ENCODE results near the gene MYO15A. TPM values are rescaled to one million over a fixed set of nuclear protein-coding genes. Genes with fewer than 3 reads are reported as not detected.

The MYO15A gene
- total RNA-seq, 2 donors from 2014 or later = 0.65 to 1.4 TPM

DNA sequence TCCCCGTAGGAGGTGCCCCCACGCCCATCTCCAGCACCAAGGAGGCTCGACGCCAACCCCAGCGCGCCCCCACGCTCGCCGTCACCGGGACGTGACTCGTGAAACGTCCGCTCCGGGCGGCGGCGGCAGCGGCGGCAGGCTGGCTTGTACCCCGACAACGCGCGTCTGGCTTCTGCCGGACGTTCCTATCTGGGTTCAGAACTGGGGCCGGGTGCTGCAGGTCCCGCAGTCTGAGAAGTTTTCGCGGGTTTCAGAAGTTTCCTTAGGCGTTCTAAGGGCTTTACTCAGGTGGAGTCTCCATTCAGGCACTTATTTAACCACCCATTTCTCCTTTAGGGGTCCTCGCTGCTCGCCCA lies 74.4 kb downstream of the MYO15A start:
- H3K4me1 Mint-ChIP-seq = peaks cover 34% of the 10 kb centered on the region
- ATAC-seq = peak; percentile 44
- H3K4me3 Mint-ChIP-seq = peak overlapping the region; percentile 94
- H3K36me3 Mint-ChIP-seq (ENCODE audit: low read depth) = peaks cover 2% of the 10 kb centered on the region
- H3K27ac Mint-ChIP-seq = peak overlapping the region; percentile 96
- DNase-seq = peak; percentile 64 to 74 (median 72)
- no peaks in the 10 kb centered on the region for H3K27me3 Mint-ChIP-seq
- H3K9me3 ChIP-seq (ENCODE audit: control insufficient read depth, low read length, poor library complexity, severe bottlenecking) = no peaks in the 10 kb centered on the region

DNA sequence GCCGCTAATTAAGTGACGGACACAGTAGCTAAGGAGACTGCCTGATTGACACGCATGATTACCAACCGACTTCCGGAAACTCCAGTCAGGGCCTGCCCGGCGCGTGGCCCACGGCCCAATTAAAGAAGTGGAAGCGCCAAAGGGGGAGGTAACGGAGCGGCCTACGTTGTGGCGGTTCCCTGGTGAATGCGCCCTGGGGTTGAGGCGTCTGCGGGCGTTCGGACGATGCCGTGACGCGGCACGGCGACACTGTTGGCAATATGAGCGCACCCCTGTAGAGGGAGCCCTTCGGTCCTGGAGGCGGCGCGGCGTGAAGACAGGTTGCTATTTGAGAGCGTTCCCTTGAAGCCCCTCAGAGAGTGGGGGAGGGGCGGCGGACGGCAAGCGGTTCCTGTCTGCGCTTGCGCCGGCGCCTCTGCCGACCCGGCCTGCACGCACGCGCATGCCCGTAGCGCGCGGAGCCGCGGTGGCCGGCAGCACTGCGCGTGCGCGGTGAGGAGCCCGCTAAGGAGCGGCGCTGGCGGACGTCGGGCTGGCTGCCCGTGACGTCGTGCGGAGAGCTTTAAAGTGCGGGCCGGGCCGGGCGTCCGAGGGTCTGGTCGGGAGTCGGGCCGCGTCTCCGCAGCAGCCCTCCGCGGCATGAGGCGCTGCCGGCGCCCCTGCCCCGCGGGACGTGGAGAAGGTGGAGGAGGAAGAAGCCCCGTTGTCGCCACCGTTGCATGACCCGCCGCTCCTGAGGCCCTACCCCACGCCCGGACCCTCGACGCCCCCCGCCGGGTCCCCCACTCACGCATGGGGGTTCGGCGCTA lies 75.0 kb downstream of the MYO15A start, which contains the start of gene ALKBH5:
Gene ALKBH5, plus strand, starts transcription at position 495 of the 809 bp plus-strand sequence. CDS start 416 bp downstream, outside the sequence.
- no peaks in the 10 kb centered on the region for H3K9me3 ChIP-seq (ENCODE audit: control insufficient read depth, low read length, poor library complexity, severe bottlenecking)
- DNase-seq (peak; percentile 96 to 98 (median 97)), ATAC-seq (peak; percentile 84)
- no peaks in the 10 kb centered on the region for H3K27me3 Mint-ChIP-seq
- peaks cover 40% of the 10 kb centered on the region for H3K4me1 Mint-ChIP-seq
- H3K36me3 Mint-ChIP-seq (ENCODE audit: low read depth) = peaks cover 2% of the 10 kb centered on the region
- H3K4me3 Mint-ChIP-seq = peak within 1 kb of the TSS; percentile 94
- peak within 1 kb of the TSS; percentile 96 for H3K27ac Mint-ChIP-seq

- Mint-ChIP-seq H3K27ac (peak overlapping the region; percentile 96), H3K36me3 (ENCODE audit: low read depth) (peaks cover 2% of the 10 kb centered on the region), H3K4me3 (peak overlapping the region; percentile 94), H3K4me1 (peaks cover 41% of the 10 kb centered on the region), H3K27me3 (no peaks in the 10 kb centered on the region)
- peak; percentile 61 to 67 (median 63) for DNase-seq
- no peaks in the 10 kb centered on the region for H3K9me3 ChIP-seq (ENCODE audit: control insufficient read depth, low read length, poor library complexity, severe bottlenecking)
- ATAC-seq = peak; percentile 29
These were observed 75.8 kb downstream of the MYO15A start for GRCh38 chr17:18184143-18185031.

GRCh38 chr17:18185391-18185790 lies 76.8 kb downstream of the MYO15A start:
- ATAC-seq (no peak), DNase-seq (no peak)
- H3K9me3 ChIP-seq (ENCODE audit: control insufficient read depth, low read length, poor library complexity, severe bottlenecking) = no peaks in the 10 kb centered on the region
- Mint-ChIP-seq H3K27ac (peak overlapping the region; percentile 96), H3K36me3 (ENCODE audit: low read depth) (peaks cover 2% of the 10 kb centered on the region), H3K27me3 (no peaks in the 10 kb centered on the region), H3K4me3 (peak overlapping the region; percentile 94), H3K4me1 (peaks cover 46% of the 10 kb centered on the region)

DNA sequence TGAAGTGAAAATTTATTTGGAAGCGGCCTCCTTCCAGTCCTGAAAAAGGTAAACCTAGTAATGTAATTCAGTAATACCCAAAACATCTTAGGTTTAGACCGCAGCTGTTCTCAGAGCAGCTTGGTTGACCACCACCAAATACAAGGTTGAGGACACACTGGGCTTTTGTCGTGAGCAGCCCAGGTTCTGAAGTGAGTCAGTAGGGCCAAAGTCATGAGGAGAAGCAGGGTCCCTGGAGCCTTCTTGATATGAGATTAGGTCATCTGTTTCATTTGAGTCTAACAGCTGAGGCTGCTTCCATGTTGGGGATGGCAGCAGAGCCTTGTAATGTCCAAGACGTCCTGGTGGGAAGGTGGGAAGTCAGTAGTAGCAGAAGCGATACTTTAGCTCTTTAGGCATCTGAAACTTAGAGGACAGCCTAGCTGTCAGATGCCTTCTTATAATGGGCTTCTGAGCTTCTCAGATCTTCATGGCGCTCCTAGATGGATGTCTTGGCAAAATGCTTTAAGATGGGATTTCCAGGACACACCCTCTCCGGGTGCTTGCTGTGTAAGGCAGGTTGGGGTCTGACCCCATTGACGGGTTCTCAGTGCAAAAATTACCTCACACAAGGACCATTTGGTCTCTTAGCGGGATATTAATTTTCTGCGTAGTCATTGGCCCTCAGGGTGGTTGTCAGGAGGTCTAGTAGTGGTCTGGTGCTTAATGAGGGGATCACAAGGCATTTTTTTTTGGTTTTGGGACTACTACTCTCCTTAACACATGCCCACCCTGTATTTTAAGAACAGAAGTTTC lies 77.5 kb downstream of the MYO15A start:
- Mint-ChIP-seq H3K36me3 (ENCODE audit: low read depth) (peaks cover 2% of the 10 kb centered on the region), H3K27me3 (no peaks in the 10 kb centered on the region), H3K27ac (peak overlapping the region; percentile 96), H3K4me3 (peak overlapping the region; percentile 94), H3K4me1 (peaks cover 51% of the 10 kb centered on the region)
- DNase-seq (no peak), ATAC-seq (no peak)
- H3K9me3 ChIP-seq (ENCODE audit: control insufficient read depth, low read length, poor library complexity, severe bottlenecking) = no peaks in the 10 kb centered on the region

GRCh38 chr17:18186627-18186982 lies 78.0 kb downstream of the MYO15A start:
- peaks cover 2% of the 10 kb centered on the region for H3K36me3 Mint-ChIP-seq (ENCODE audit: low read depth)
- H3K9me3 ChIP-seq (ENCODE audit: control insufficient read depth, low read length, poor library complexity, severe bottlenecking) = no peaks in the 10 kb centered on the region
- H3K27ac Mint-ChIP-seq = peak overlapping the region; percentile 96
- no peaks in the 10 kb centered on the region for H3K27me3 Mint-ChIP-seq
- H3K4me3 Mint-ChIP-seq = peak overlapping the region; percentile 94
- H3K4me1 Mint-ChIP-seq = peaks cover 57% of the 10 kb centered on the region
- no peak for ATAC-seq
- no peak for DNase-seq

- DNase-seq = no peak
- H3K4me3 Mint-ChIP-seq = peak overlapping the region; percentile 94
- H3K9me3 ChIP-seq (ENCODE audit: control insufficient read depth, low read length, poor library complexity, severe bottlenecking) = no peaks in the 10 kb centered on the region
- no peak for ATAC-seq
- peaks cover 2% of the 10 kb centered on the region for H3K36me3 Mint-ChIP-seq (ENCODE audit: low read depth)
- peaks cover 54% of the 10 kb centered on the region for H3K4me1 Mint-ChIP-seq
- H3K27ac Mint-ChIP-seq = peak overlapping the region; percentile 96
- H3K27me3 Mint-ChIP-seq = no peaks in the 10 kb centered on the region
These were observed 78.7 kb downstream of the MYO15A start for GRCh38 chr17:18187226-18187625.

- no peak for ATAC-seq
- peak overlapping the region; percentile 94 for H3K4me3 Mint-ChIP-seq
- H3K27me3 Mint-ChIP-seq = no peaks in the 10 kb centered on the region
- no peaks in the 10 kb centered on the region for H3K9me3 ChIP-seq (ENCODE audit: control insufficient read depth, low read length, poor library complexity, severe bottlenecking)
- peaks cover 2% of the 10 kb centered on the region for H3K36me3 Mint-ChIP-seq (ENCODE audit: low read depth)
- H3K4me1 Mint-ChIP-seq = peaks cover 47% of the 10 kb centered on the region
- peak overlapping the region; percentile 96 for H3K27ac Mint-ChIP-seq
- DNase-seq = no peak
These were observed 79.5 kb downstream of the MYO15A start for GRCh38 chr17:18187821-18188761.

DNA sequence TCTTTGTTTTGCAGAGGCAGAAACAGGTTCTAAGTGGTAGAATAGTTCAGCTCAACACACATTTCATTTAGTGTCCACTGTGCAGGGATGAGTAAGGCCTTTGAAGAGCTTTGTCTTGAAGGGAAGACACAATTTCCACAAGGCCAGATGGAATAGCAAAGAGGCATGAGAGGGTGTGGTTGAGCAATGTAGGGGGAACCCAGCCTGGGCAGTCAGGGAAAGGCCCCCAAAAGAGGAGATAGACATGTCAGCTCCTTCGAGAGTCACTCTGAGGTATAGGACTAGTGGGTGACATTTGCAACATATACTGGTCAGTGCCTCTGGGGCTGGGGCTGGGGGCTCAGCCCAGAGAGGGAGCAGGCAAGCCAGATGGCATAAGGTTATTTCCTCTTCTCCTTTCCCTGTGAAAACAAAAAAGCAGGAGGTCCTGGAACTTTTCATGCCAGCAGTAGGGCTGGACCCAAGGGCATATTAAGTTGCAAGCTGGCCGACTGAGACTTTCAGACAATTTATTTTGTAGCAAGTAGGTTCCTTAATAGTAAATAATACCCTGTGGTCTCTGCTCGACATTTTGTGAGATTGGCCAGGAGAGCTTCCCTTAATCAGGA lies 82.2 kb downstream of the MYO15A start:
- DNase-seq (no peak), ATAC-seq (no peak)
- Mint-ChIP-seq H3K4me1 (peaks cover 54% of the 10 kb centered on the region), H3K27me3 (no peaks in the 10 kb centered on the region), H3K27ac (peak overlapping the region; percentile 53), H3K4me3 (peak overlapping the region; percentile 36), H3K36me3 (ENCODE audit: low read depth) (peaks cover 2% of the 10 kb centered on the region)
- no peaks in the 10 kb centered on the region for H3K9me3 ChIP-seq (ENCODE audit: control insufficient read depth, low read length, poor library complexity, severe bottlenecking)

- Mint-ChIP-seq H3K36me3 (ENCODE audit: low read depth) (peaks cover 2% of the 10 kb centered on the region), H3K27ac (no peak overlapping the region), H3K4me3 (peak overlapping the region; percentile 7), H3K27me3 (no peaks in the 10 kb centered on the region), H3K4me1 (peaks cover 53% of the 10 kb centered on the region)
- H3K9me3 ChIP-seq (ENCODE audit: control insufficient read depth, low read length, poor library complexity, severe bottlenecking) = no peaks in the 10 kb centered on the region
- ATAC-seq = no peak
- DNase-seq = no peak
These were observed 82.7 kb downstream of the MYO15A start for GRCh38 chr17:18191236-18191667.

- Mint-ChIP-seq H3K27ac (no peak overlapping the region), H3K4me1 (peaks cover 48% of the 10 kb centered on the region), H3K4me3 (no peak overlapping the region), H3K36me3 (ENCODE audit: low read depth) (peaks cover 2% of the 10 kb centered on the region), H3K27me3 (no peaks in the 10 kb centered on the region)
- H3K9me3 ChIP-seq (ENCODE audit: control insufficient read depth, low read length, poor library complexity, severe bottlenecking) = no peaks in the 10 kb centered on the region
- ATAC-seq (peak; percentile 48), DNase-seq (no peak)
These were observed 83.4 kb downstream of the MYO15A start for GRCh38 chr17:18191967-18192366.

All from T-helper 17 cell (primary cell).